Measurements from ENCODE around the gene LOXL1. TPM values are rescaled to one million over a fixed set of nuclear protein-coding genes. Genes with fewer than 3 reads are reported as not detected.

Gene LOXL1
- total and polyA plus RNA-seq, 9 of the 15 experiments (the other 6 are each of a cell fraction or from before 2014, with no cell fraction given) = 0.14 TPM; not detected in 8

DNA sequence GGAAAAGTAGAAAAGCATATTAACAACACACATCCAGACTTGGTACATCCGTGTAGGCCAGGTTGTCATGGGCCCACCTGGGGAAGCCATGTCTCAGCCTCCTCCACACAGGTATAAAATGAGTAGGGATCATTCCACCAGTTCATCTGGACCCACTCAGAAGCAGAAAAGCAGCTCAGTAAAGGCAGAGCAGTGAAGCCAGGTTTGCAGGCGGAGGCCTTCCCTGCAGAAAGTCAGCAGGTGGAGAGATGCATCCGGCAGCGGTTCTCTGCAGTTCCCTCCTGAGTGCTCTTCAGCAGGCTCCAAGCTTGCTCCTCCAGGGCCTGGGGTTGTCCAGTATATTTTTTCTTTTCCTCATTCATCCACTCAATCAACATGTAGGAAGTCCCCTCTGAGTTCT, 22.1 kb downstream of the LOXL1 start:
- Histone ChIP-seq H3K4me1 (replicated peaks in 1 of 2; ENCODE audit: control insufficient read depth in 2 of 2, insufficient read depth in 2 of 2, low read length in 2 of 2) (peaks cover 0 to 17% of the 10 kb centered on the region in 2 experiments; a peak in 1 of 5 replicates), H3K9me3 (replicated peaks; ENCODE audit: control insufficient read depth, insufficient read depth, low read depth, low read length) (no peaks in the 10 kb centered on the region), H2AFZ (ENCODE audit: low read depth, low read length) (no peak overlapping the region), H3K9me1 (ENCODE audit: control insufficient read depth, insufficient read depth, low read length) (no peaks in the 10 kb centered on the region), H3K27ac (ENCODE audit: extremely low read depth, low read depth, low read length) (no peak overlapping the region), H3K36me3 (ENCODE audit: control insufficient read depth, insufficient read depth, low read length) (no peaks in the 10 kb centered on the region), H3K4me3 (no peak overlapping the region), H3K4me2 (ENCODE audit: insufficient read depth, low read length) (no peak overlapping the region), H4K20me1 (replicated peaks; ENCODE audit: control insufficient read depth, insufficient read depth, low read length) (peaks cover 22% of the 10 kb centered on the region), H3K9ac (ENCODE audit: insufficient read depth in 1 of 2, low read depth in 2 of 2, low read length in 2 of 2) (no peak overlapping the region), H3K27me3 (ENCODE audit: control insufficient read depth in 2 of 2, insufficient read depth in 2 of 2, low read length in 2 of 2) (peaks cover 5 to 67% of the 10 kb centered on the region in 2 experiments; a peak in 4 of 5 replicates), H3K79me2 (ENCODE audit: control insufficient read depth, insufficient read depth, low read length) (no peaks in the 10 kb centered on the region)
- 0% methylated on average over 4 of the region's 4 CpGs for WGBS (ENCODE audit: insufficient coverage, low coverage, missing lambda C conversion rate)
- POLR2A ChIA-PET = no interaction called here
- no peak for FAIRE-seq
- DNase-seq (ENCODE audit: extremely low read depth in 1 of 4, low spot score in 3 of 4) = no peak
- in situ Hi-C loops (cut with MboI) = no loop called here
- ATAC-seq = no peak
- no peak for TF ChIP-seq SUPT5H (IDR thresholded peaks at IDR 0.05)
- no peak for TF ChIP-seq C11orf30 (IDR thresholded peaks at IDR 0.05; ENCODE audit: low read depth)
- no peak for TF ChIP-seq TAF15 (IDR thresholded peaks at IDR 0.05; ENCODE audit: low read depth, low read length)
- TF ChIP-seq EZH2 (IDR thresholded peaks at IDR 0.05; ENCODE audit: borderline replicate concordance, low read depth, low read length) = no peak
- no peak for TF ChIP-seq DNMT1 (IDR thresholded peaks at IDR 0.05)
- no peak for TF ChIP-seq MCM5 (IDR thresholded peaks at IDR 0.05; ENCODE audit: low read depth)
- intact Hi-C loops (cut with micrococcal nuclease) = no loop called here
- no TSS peak for BruUV-seq (replicated peaks)
- CTCF ChIA-PET (ENCODE audit: low intra/inter-chr PET ratio) = interaction anchor here (0.5 kb wide), 1 partner anchor 182 kb away, joined by 3 read pairs; no protein-coding TSS in a partner anchor

DNA sequence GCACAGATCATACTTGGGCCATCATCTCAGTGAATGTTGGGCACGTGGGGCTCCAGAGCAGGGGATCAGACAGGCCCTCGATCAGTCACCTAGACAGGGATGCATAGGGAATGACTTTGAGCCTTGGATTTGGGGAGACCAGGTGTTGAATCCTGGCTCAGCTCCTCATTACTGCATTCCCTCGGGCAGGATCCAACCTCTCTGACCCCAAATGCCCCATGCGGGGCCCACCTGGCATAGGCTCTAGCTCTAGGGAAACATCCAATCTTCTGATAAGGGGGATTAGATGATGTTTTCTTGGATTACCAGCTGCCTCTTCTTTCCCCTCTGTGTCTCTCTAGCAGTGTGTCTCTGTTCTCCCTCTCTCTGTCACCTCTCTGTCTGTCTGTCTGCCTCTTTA, 22.7 kb downstream of the LOXL1 start:
- peaks cover 22% of the 10 kb centered on the region for H4K20me1 ChIP-seq (replicated peaks; ENCODE audit: control insufficient read depth, insufficient read depth, low read length)
- BruUV-seq (replicated peaks) = no TSS peak
- H3K79me2 ChIP-seq (ENCODE audit: control insufficient read depth, insufficient read depth, low read length) = no peaks in the 10 kb centered on the region
- ChIA-PET CTCF (ENCODE audit: low intra/inter-chr PET ratio) (no interaction called here), POLR2A (no interaction called here)
- H3K9me3 ChIP-seq (replicated peaks; ENCODE audit: control insufficient read depth, insufficient read depth, low read depth, low read length) = no peaks in the 10 kb centered on the region
- no peaks in the 10 kb centered on the region for H3K9me1 ChIP-seq (ENCODE audit: control insufficient read depth, insufficient read depth, low read length)
- no peak overlapping the region for H3K4me2 ChIP-seq (ENCODE audit: insufficient read depth, low read length)
- H3K36me3 ChIP-seq (ENCODE audit: control insufficient read depth, insufficient read depth, low read length) = no peaks in the 10 kb centered on the region
- in situ Hi-C loops (cut with MboI) (no loop called here), intact Hi-C loops (cut with micrococcal nuclease) (no loop called here)
- peaks cover 5 to 69% of the 10 kb centered on the region in 2 experiments; a peak in 4 of 5 replicates for H3K27me3 ChIP-seq (ENCODE audit: control insufficient read depth in 2 of 2, insufficient read depth in 2 of 2, low read length in 2 of 2)
- no peak for DNase-seq (ENCODE audit: extremely low read depth in 1 of 4, low spot score in 3 of 4)
- no peak for ATAC-seq
- no peak overlapping the region for H3K27ac ChIP-seq (ENCODE audit: extremely low read depth, low read depth, low read length)
- H3K9ac ChIP-seq (ENCODE audit: insufficient read depth in 1 of 2, low read depth in 2 of 2, low read length in 2 of 2) = no peak overlapping the region
- FAIRE-seq = no peak
- WGBS (ENCODE audit: insufficient coverage, low coverage, missing lambda C conversion rate) = 0% methylated on average over 4 of the region's 4 CpGs
- peaks cover 0 to 17% of the 10 kb centered on the region in 2 experiments; a peak in 1 of 5 replicates for H3K4me1 ChIP-seq (replicated peaks in 1 of 2; ENCODE audit: control insufficient read depth in 2 of 2, insufficient read depth in 2 of 2, low read length in 2 of 2)
- no peak overlapping the region for H3K4me3 ChIP-seq
- no peak overlapping the region for H2AFZ ChIP-seq (ENCODE audit: low read depth, low read length)
- TF ChIP-seq, protein P1, sequence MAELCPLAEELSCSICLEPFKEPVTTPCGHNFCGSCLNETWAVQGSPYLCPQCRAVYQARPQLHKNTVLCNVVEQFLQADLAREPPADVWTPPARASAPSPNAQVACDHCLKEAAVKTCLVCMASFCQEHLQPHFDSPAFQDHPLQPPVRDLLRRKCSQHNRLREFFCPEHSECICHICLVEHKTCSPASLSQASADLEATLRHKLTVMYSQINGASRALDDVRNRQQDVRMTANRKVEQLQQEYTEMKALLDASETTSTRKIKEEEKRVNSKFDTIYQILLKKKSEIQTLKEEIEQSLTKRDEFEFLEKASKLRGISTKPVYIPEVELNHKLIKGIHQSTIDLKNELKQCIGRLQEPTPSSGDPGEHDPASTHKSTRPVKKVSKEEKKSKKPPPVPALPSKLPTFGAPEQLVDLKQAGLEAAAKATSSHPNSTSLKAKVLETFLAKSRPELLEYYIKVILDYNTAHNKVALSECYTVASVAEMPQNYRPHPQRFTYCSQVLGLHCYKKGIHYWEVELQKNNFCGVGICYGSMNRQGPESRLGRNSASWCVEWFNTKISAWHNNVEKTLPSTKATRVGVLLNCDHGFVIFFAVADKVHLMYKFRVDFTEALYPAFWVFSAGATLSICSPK (IDR thresholded peaks at IDR 0.05; ENCODE audit: borderline replicate concordance) = no peak
- TF ChIP-seq TAF7 (tag; IDR thresholded peaks at IDR 0.05) = no peak
- no peak for TF ChIP-seq ETV6 (IDR thresholded peaks at IDR 0.05; ENCODE audit: borderline replicate concordance in 1 of 2, low read depth in 2 of 2, low read length in 1 of 2)
- TF ChIP-seq ETV6 (CRISPR knock-in tag; IDR thresholded peaks at IDR 0.05; ENCODE audit: borderline replicate concordance) = no peak
- TF ChIP-seq MEF2D (tag; conservative IDR thresholded peaks at IDR 0.05; ENCODE audit: low read depth) = no peak
- TF ChIP-seq, protein P2, sequence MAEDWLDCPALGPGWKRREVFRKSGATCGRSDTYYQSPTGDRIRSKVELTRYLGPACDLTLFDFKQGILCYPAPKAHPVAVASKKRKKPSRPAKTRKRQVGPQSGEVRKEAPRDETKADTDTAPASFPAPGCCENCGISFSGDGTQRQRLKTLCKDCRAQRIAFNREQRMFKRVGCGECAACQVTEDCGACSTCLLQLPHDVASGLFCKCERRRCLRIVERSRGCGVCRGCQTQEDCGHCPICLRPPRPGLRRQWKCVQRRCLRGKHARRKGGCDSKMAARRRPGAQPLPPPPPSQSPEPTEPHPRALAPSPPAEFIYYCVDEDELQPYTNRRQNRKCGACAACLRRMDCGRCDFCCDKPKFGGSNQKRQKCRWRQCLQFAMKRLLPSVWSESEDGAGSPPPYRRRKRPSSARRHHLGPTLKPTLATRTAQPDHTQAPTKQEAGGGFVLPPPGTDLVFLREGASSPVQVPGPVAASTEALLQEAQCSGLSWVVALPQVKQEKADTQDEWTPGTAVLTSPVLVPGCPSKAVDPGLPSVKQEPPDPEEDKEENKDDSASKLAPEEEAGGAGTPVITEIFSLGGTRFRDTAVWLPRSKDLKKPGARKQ (CRISPR knock-in tag; IDR thresholded peaks at IDR 0.05) = no peak
- TF ChIP-seq, protein P3, sequence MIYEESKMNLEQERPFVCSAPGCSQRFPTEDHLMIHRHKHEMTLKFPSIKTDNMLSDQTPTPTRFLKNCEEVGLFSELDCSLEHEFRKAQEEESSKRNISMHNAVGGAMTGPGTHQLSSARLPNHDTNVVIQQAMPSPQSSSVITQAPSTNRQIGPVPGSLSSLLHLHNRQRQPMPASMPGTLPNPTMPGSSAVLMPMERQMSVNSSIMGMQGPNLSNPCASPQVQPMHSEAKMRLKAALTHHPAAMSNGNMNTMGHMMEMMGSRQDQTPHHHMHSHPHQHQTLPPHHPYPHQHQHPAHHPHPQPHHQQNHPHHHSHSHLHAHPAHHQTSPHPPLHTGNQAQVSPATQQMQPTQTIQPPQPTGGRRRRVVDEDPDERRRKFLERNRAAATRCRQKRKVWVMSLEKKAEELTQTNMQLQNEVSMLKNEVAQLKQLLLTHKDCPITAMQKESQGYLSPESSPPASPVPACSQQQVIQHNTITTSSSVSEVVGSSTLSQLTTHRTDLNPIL (CRISPR knock-in tag; IDR thresholded peaks at IDR 0.05) = no peak

Data from K562 (cell line).